HUES48 (cell line): ENCODE results near the gene SPDYE2.
"Not testable (repeated sequence)": the region's sequence is repeated elsewhere in the genome, so short reads cannot be mapped to it uniquely, and the experiment has no call there.

Experiments
- H3K27ac ChIP-seq: one replicate; pipeline ENCODE4 v1.7.0; 2013; ENCODE audit warnings: low read depth, low read length, inconsistent platforms
- H3K27me3 ChIP-seq: 2 replicates; pipeline ENCODE4 v1.6.1; 2013; ENCODE audit warnings: mild to moderate bottlenecking, low read length; ENCODE audit not compliant: control insufficient read depth, insufficient read depth
- H3K36me3 ChIP-seq: 2 replicates; pipeline ENCODE4 v1.6.1; 2013; ENCODE audit warnings: low read length; ENCODE audit not compliant: control insufficient read depth, insufficient read depth
- H3K4me1 ChIP-seq: 2 replicates; pipeline ENCODE4 v1.6.1; 2013; ENCODE audit warnings: mild to moderate bottlenecking, low read length; ENCODE audit not compliant: control insufficient read depth, insufficient read depth
- H3K4me3 ChIP-seq: 2 replicates; pipeline ENCODE4 v1.5.1; 2013; ENCODE audit warnings: mild to moderate bottlenecking, low read depth, low read length
- H3K9ac ChIP-seq: 2 replicates; pipeline ENCODE4 v1.6.1; 2013; ENCODE audit warnings: mild to moderate bottlenecking, low read depth, low read length, moderate library complexity
- H3K9me3 ChIP-seq: 2 replicates; pipeline ENCODE4 v1.6.1; 2013; ENCODE audit warnings: low read length; ENCODE audit not compliant: control insufficient read depth, insufficient read depth

The SPDYE2 gene

GRCh38 chr7:102517550-102518147 lies 33.4 kb upstream of the SPDYE2 start, which contains the start of gene RASA4B:
TSS of gene RASA4B (minus strand) at chr7:102517777. CDS start at chr7:102517710, 67 bp downstream.
- not testable (repeated sequence) for H3K4me3 ChIP-seq, H3K36me3 ChIP-seq, H3K27ac ChIP-seq, H3K9me3 ChIP-seq, H3K27me3 ChIP-seq, H3K4me1 ChIP-seq, H3K9ac ChIP-seq

DNA sequence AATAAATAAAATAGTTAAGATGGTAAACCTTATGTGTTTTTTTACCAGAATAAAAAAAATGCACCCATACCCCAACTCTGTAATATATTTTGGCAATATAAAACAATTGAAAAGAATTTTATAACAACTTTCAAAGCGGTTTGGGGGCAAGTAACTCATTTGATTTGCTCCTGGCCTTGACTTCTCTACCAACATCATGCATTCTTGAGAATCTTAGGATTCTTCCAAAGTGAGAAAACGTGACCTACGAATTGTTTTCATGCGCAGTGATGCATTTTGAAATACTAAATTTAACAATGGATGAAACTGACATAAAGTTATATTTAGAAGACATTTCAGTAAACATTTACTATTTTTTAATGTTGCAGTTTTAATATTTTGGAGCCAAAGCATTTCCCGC lies 30.2 kb upstream of the SPDYE2 start:
- H3K27ac ChIP-seq, H3K27me3 ChIP-seq, H3K9me3 ChIP-seq, H3K9ac ChIP-seq, H3K36me3 ChIP-seq, H3K4me1 ChIP-seq, H3K4me3 ChIP-seq: not testable (repeated sequence)

GRCh38 chr7:102524803-102525202 lies 26.2 kb upstream of the SPDYE2 start:
- not testable (repeated sequence) for H3K27ac ChIP-seq, H3K9me3 ChIP-seq, H3K4me3 ChIP-seq, H3K36me3 ChIP-seq, H3K9ac ChIP-seq, H3K4me1 ChIP-seq, H3K27me3 ChIP-seq

DNA sequence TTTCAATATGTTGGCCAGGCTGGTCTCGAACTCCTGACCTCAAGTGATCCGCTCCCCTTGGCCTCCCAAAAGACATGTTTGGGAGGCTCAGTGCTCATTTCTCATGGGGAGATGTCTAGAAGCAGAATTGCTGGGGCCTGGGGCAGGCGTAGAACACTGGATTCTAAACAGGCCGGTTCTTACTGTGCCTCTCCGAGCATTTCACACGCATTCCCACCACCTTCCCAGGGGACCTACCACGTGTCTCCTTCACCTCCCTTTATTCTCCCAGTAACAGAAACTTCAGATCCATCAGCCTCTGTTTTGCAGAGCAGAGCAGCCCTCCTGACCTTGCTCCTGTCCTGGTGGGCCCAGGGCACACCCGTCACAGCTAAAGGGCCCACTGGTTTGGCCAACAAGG lies 23.8 kb upstream of the SPDYE2 start:
- not testable (repeated sequence) for H3K9ac ChIP-seq, H3K9me3 ChIP-seq, H3K36me3 ChIP-seq, H3K4me1 ChIP-seq, H3K4me3 ChIP-seq, H3K27ac ChIP-seq, H3K27me3 ChIP-seq

DNA sequence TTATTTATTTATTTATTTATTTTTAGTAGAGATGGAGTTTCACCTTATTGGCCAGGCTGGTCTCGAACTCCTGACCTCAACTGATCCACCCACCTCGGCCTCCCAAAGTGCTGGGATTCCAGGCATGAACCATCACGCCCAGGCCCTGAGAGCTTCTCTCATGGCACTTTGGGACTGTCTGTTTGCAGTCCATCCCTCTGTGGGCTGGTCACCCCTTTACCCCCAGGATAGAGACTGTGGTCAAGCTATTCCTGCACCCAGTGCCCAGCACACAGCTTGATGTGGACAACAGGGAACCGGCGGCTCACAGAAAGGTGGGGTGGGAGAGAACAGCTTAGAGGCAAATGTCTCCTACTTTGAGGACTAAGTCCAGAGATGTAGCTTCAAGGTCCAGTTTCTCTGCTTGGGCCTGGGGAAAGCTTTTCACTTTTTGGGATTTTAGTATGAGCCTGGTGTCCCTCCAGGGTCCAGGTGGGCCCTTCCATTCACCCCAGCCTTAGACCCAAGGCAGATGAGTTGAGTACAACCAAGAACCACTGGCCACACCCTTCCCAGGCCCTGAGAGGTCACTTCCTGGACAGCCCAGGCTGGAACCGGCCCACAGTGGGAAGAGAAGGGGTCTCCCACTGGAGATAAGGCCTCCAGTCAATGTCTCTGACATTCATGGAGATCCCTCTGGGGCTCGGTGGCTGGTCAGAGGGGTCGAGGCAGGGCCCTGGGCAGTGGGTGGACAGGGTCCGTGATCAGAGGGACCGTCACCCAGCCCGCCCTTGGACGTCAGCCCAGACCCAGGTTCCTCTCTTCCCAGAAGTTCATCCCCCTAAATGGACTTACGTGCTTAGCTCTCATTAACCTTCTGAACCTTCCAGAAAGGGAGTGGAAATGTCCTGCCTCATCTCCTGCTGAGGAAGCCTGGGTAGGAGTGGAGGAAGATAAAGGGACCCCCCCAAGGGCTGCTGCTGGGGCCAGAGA lies 22.9 kb upstream of the SPDYE2 start:
- H3K27ac ChIP-seq, H3K4me1 ChIP-seq, H3K4me3 ChIP-seq, H3K9me3 ChIP-seq, H3K36me3 ChIP-seq, H3K9ac ChIP-seq, H3K27me3 ChIP-seq: not testable (repeated sequence)

DNA sequence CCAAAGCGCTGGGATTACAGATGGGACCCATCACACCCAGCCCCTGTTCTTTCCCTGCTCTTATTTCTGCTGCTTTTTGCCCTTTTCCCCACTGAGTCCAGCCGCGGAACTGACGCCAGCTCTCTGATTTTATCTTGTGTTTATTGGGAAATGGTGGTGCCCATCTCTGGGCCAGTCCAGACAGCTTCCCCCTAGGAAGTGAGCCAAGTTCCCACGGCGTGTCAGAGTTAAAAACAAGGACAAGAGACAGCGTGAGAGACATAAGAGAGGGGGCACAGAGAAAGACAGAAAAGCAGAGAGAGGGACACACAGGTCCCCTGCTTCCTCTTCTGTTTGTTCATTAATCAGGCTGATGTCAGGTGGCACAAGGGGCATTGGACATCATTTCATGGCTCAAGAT lies 19.4 kb upstream of the SPDYE2 start:
- not testable (repeated sequence) for H3K36me3 ChIP-seq, H3K4me3 ChIP-seq, H3K27me3 ChIP-seq, H3K9me3 ChIP-seq, H3K27ac ChIP-seq, H3K4me1 ChIP-seq, H3K9ac ChIP-seq

- H3K4me1 ChIP-seq, H3K9ac ChIP-seq, H3K36me3 ChIP-seq, H3K27me3 ChIP-seq, H3K27ac ChIP-seq, H3K9me3 ChIP-seq, H3K4me3 ChIP-seq: not testable (repeated sequence)
Observed at GRCh38 chr7:102532127-102532526, 18.9 kb upstream of the SPDYE2 start.

DNA sequence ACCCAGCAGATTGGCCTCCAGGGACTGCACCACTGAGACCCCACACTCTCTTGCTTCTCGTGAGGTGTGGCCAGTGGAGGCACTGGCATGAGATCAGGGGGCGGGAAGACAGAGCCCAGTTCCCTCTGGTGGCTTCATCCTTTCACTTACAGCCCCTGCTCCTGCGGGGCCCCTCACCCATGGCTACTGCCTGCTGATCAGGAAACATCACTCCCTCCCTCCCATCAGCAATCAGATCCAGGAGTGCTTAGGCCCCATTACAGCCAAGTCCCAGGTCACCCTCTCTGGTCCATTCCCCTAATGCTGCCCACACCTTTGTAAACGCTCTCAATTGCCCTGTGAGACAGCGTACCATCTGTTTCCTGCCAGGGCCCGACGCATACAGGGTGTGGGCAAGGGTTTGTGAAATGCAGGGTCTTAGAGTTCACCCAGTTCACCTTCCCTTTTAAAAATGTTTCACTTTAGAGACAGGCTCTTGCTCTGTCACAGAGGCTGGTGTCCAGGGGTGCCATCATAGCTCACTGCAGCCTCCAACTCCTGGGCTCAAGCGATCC lies 15.9 kb upstream of the SPDYE2 start:
- not testable (repeated sequence) for H3K9me3 ChIP-seq, H3K9ac ChIP-seq, H3K4me3 ChIP-seq, H3K27me3 ChIP-seq, H3K27ac ChIP-seq, H3K36me3 ChIP-seq, H3K4me1 ChIP-seq

- H3K27me3 ChIP-seq, H3K9me3 ChIP-seq, H3K4me1 ChIP-seq, H3K4me3 ChIP-seq, H3K27ac ChIP-seq, H3K36me3 ChIP-seq, H3K9ac ChIP-seq: not testable (repeated sequence)
Observed at GRCh38 chr7:102540604-102541003, 10.4 kb upstream of the SPDYE2 start.

- H3K4me3 ChIP-seq, H3K9me3 ChIP-seq, H3K9ac ChIP-seq, H3K36me3 ChIP-seq, H3K27me3 ChIP-seq, H3K27ac ChIP-seq, H3K4me1 ChIP-seq: not testable (repeated sequence)
Observed at GRCh38 chr7:102542083-102542482, 8.9 kb upstream of the SPDYE2 start.

- H3K4me3 ChIP-seq, H3K4me1 ChIP-seq, H3K9me3 ChIP-seq, H3K27ac ChIP-seq, H3K36me3 ChIP-seq, H3K27me3 ChIP-seq, H3K9ac ChIP-seq: not testable (repeated sequence)
Observed at GRCh38 chr7:102542771-102543170, 8.3 kb upstream of the SPDYE2 start.
